Epithelial cell of prostate (primary cell): ENCODE data around the gene CCDC180.
"Not testable (repeated sequence)": the region's sequence is repeated elsewhere in the genome, so short reads cannot be mapped to it uniquely, and the experiment has no call there.

Experiments
- DNase-seq: peaks from one replicate; pipeline ENCODE4 v3.0.0-alpha.2; 2011; ENCODE audit warnings: low read depth, low spot score
- H3K27ac ChIP-seq: fragments of 450-650 bp; 2 replicates; pipeline ENCODE4 v1.5.1; 2017; ENCODE audit warnings: mild to moderate bottlenecking

Gene CCDC180

DNA sequence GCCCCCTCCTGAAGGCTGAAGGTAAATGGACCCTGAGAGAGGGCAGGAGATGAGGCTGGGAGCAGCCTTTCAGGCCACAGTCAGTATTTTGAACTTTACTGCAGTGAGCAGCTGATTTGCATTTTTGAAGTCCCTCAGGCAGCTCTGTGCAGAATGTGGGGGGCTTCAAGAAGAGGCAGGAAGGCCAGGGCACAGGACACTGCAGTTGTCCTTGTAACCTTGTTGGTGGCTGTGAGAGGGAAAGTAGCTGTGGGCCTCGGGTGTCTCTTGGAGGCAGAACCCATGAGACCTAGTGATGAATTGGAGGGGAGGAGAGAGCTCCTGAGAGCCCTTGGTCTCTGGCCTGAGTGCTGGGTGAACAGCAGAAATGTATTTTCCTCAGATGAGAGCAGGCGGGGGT lies 2.6 kb downstream of the CCDC180 start:
- H3K27ac ChIP-seq = no peak overlapping the region
- DNase-seq = no peak

DNA sequence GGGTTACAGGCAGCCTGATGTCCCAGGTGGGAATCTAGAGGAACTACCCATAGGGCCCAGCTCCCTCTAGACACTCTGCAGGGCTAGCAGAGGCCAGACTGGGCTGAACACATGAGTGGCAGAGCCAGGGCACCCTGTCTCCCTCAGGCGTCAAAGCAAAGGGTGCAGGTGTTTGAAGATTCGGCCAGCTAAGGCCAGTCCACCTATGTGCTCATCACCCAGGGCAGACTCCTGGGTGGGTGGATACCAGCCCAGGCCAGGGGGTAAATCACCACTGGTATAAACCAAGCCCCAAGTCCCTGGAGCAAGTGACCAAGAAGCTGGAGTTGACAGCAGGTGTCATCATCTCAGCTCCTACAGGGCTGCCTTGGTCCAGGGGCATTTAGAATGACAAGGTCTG lies 3.4 kb downstream of the CCDC180 start:
- H3K27ac ChIP-seq = no peak overlapping the region
- DNase-seq = no peak

- no peak overlapping the region for H3K27ac ChIP-seq
- DNase-seq = no peak
Observed at GRCh38 chr9:97311798-97312500, 4.5 kb downstream of the CCDC180 start.

DNA sequence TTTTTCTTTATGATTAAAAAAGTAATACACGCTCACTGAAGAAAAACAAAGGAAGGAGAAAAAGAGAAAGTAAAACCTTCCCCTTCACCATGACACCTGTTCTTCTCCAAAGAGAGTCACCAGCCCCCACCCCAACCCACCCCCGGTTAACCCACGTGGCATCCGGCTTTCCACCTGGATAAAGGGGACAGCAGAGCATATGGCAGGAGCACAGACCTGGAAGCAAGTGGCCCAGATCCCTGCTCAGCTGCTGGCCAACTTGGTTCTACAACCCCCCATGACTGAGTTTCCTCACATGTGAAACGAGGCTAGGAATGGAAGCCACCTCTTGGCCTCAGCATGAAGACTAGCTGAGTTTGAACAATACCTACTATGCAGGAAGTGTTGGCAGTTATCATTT lies 5.1 kb downstream of the CCDC180 start:
- no peak for DNase-seq
- H3K27ac ChIP-seq = no peak overlapping the region

- no peak overlapping the region for H3K27ac ChIP-seq
- no peak for DNase-seq
Observed at GRCh38 chr9:97313243-97313642, 5.8 kb downstream of the CCDC180 start.

DNA sequence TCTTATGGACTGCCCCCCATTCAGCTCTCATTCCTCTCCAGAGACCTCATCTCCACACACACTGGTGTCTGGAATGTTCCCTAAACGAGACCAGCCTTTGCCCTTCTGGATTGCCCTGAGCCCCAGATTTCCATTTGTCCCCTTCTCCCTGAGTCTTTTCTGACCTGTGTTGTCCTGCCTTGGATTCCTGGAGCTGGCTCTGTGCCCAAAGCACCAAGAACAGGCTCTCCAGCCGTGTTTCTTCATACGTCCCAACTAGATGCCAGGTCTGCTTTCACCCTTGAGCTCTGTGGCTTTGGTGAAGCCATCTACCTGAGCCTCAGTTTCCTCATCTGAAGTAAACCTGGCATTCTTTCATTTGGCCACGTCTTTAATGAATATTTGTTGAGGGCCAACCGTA lies 6.3 kb downstream of the CCDC180 start:
- H3K27ac ChIP-seq = no peak overlapping the region
- no peak for DNase-seq

DNA sequence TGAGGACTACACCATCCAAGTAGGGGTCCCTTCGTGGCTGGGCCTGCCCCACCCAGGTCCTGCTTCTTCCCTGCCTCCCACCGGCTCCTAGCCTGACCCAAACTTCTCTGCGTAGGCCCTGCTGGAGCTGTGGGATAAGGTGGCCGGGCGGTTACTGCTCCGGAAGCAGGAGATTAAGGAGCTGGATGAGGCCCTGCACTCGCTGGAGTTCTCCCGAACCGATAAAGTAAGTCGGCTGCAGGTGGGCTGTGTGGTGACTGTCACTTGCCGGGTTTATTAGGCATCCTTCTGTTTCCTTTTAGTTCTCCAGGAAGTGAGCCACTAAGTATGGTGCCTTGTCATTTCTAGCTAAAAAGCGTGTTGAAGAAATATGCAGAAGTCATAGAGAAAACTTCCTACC lies 7.0 kb downstream of the CCDC180 start:
- H3K27ac ChIP-seq = no peak overlapping the region
- DNase-seq = no peak

- DNase-seq = no peak
Observed at GRCh38 chr9:97315550-97315949, 8.1 kb downstream of the CCDC180 start.

DNA sequence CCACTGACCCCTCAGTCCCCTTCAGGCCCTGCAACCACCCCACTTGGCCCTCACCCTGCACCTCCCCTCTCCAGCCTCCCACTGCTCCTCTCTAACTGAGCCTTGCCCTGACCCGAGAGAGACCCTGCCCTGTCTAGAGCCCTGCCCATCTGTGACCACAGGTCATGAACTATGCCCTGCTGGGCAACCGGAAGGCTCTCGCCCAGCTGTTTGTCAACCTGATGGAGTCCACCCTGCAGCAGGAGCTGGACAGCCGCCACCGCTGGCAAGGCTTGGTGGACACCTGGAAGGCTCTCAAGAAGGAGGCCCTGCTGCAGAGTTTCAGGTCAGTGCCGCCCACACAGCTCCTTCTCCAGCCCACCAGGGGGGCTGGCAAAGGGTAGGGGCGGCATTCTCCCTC lies 9.4 kb downstream of the CCDC180 start:
- H3K27ac ChIP-seq = no peak overlapping the region
- no peak for DNase-seq

More at GRCh38 chr9:97315550-97315949, 8.1 kb downstream of the CCDC180 start:
- H3K27ac ChIP-seq = no peak overlapping the region

DNA sequence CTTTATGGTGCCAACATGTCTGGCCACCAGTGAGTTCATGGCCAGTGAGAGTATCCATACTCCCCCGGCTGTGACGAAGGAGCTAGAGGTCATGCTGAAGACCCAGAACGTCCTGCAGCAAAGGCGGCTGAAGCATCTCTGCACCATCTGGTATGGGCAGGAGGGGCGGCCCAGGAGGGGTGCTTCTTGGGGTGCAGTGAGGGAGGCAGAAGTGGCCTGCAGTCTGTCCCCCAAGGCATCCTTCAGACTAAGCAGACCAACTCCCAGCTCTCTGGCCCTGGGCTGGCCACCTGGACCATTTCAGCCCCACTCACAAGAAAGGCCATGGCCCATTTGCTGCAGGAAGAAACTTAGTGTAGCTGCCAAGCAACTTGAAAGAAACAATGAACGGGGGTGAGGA lies 11.0 kb downstream of the CCDC180 start:
- DNase-seq = no peak
- no peak overlapping the region for H3K27ac ChIP-seq

GRCh38 chr9:97319395-97319794 lies 11.9 kb downstream of the CCDC180 start:
- no peak for DNase-seq
- H3K27ac ChIP-seq = no peak overlapping the region

- no peak overlapping the region for H3K27ac ChIP-seq
- DNase-seq = no peak
Observed at GRCh38 chr9:97320080-97320642, 12.7 kb downstream of the CCDC180 start.

- H3K27ac ChIP-seq = no peak overlapping the region
- DNase-seq = no peak
Observed at GRCh38 chr9:97321251-97321650, 13.8 kb downstream of the CCDC180 start.

DNA sequence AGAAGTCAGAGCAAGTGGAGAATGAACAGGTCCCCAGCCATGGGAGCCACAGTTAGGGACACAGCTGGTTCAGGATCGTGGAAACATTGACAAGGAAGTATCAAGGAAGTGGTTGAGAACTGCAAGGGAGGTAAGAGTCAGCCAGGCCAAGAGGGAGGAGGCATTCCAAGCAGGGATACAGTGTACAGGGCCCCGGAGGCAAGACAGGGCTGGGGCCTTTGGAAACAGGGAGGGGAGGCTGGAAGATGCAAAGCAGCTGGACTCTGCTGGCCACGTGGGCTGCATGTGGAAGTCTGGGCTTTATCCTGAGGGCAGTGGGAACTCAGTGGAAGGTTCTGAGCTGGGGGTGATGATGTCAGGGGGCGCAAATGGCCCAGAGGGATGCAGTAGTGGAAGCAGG lies 14.2 kb downstream of the CCDC180 start:
- H3K27ac ChIP-seq = no peak overlapping the region
- DNase-seq = no peak

- DNase-seq = no peak
Observed at GRCh38 chr9:97322105-97322504, 14.6 kb downstream of the CCDC180 start.

DNA sequence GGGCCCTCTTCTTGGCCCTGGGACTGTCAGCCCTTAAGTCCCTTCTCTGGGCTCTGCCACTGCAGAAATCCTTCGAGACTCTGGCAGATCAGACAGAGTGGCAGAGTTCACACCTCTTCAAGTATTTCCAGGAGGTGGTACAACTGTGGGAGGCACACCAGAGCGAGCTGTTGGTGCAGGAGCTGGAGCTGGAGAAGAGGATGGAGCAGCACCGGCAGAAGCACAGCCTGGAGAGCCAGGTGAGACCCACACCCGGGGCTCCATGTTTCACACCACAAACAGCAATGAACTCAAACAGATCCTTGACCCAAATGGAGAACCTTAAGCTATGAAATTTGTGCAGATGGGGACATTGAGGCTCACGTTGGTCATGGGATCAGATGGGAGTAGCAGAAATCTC lies 17.5 kb downstream of the CCDC180 start:
- no peak overlapping the region for H3K27ac ChIP-seq
- DNase-seq = no peak

More at GRCh38 chr9:97322105-97322504, 14.6 kb downstream of the CCDC180 start:
- H3K27ac ChIP-seq = no peak overlapping the region

DNA sequence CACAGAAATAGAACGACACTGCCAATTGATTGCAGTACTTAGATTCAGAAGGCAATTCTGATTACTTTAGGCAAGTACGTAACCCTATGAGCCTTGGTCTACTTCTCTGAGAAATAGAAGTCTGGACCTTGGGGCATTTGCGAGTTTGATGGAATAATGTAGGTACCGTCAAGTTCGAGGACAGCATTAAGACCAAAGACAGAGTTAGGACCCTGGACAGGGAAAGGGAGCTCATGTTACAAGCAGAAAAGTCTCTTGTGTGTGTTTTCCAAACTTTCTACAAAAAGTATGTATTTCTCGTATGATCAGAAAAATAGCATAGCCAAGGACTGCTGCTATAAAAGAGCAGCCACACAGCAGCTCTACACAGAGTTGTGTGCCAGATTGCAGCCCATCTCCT lies 20.1 kb downstream of the CCDC180 start:
- DNase-seq = no peak
- no peak overlapping the region for H3K27ac ChIP-seq

- no peak for DNase-seq
- no peak overlapping the region for H3K27ac ChIP-seq
Observed at GRCh38 chr9:97332993-97333392, 25.5 kb downstream of the CCDC180 start.

DNA sequence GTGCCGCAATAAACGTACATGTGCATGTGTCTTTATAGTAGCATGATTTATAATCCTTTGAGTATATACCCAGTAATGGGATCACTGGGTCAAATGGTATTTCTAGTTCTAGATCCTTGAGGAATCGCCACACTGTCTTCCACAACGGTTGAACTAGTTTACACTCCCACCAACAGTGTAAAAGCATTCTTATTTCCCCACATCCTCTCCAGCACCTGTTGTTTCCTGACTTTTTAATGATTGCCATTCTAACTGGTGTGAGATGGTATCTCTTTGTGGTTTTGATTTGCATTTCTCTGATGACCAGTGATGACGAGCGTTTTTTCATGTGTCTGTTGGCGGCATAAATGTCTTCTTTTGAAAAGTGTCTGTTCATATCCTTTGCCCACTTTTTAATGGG lies 28.2 kb downstream of the CCDC180 start:
- not testable (repeated sequence) for DNase-seq, H3K27ac ChIP-seq

DNA sequence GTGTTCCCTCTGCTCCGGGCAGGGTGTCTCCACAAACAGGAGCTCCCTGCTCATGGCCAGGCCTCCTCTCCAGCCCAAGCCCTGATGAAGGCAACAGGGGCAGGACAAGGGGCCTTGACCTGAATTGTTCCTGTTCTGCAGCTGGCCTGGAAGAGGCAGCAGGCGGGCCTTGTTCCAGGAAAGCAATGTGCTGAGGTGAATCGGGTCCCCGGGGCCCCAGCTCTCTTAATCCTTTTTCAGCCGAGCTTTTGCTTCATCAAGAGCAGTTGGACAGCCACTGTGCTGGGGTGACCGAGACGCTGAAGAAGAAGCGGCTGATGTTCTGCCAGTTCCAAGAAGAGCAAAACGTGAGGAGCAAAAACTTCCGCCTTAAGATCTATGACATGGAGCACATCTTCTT lies 41.4 kb downstream of the CCDC180 start:
- no peak for DNase-seq
- no peak overlapping the region for H3K27ac ChIP-seq

DNA sequence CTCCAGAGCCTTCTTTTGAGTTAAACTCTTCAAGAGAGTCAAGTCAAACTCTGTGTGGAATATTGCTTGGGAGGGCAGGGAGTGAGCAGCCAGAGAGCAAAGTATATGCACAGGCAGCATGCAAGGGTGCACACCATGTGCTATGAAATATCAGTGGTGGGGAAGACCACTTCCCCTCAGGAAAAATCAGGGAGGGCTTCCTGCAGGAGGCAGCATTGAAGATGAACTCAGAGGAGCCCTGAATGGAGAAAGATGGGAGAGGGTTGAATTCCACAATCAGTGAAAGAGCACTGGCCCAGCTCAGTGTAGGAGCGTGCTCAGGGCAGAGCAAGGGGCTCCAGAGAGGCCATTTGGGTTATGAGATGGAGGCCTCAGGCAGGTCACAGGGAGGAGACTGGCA lies 41.9 kb downstream of the CCDC180 start:
- H3K27ac ChIP-seq = no peak overlapping the region
- DNase-seq = no peak

- H3K27ac ChIP-seq = no peak overlapping the region
- no peak for DNase-seq
Observed at GRCh38 chr9:97354637-97355036, 47.2 kb downstream of the CCDC180 start.
